ENCODE results near the gene PRKCE. TPM values are rescaled to one million over a fixed set of nuclear protein-coding genes. Genes with fewer than 3 reads are reported as not detected.

Gene PRKCE
- total and polyA plus RNA-seq, 2 of the 8 experiments (the other 6 are each of a cell fraction or from before 2014, with no cell fraction given): 0.54 to 2.1 TPM

DNA sequence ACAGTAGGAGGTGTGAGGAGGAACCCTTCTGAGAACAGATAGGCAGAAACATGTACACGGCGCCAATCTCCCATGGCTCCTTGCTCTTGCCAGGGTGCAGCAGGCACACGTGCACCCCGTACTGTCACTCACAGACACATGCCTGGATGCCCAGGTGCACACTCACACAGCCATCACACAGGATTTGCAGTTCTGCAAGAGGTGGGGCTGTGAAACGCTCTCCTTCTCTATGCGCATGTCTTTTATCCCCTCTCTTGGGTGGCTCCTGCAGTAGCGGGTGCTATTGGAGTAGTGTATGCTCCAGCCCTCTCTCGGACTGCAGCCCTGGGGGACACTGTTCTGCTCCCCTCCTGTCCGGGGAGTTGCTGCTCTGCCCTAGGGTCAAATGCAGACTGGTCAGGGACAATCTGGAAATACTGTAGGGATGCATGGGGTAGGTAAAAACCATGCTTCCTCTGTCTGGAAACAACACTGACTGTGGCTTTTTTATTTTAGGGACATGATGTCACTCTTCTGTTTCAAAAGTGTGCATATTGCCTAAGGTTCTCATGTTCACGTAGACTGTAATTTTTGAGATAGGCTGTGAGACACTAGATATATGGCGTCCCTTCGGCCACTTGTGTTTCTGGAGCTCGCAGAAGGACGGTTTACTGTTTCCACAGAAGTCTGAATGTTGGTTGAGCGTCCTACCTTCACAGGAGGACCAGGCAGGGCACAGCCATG lies 118.5 kb downstream of the PRKCE start (continued):
- TF ChIP-seq, protein P1, sequence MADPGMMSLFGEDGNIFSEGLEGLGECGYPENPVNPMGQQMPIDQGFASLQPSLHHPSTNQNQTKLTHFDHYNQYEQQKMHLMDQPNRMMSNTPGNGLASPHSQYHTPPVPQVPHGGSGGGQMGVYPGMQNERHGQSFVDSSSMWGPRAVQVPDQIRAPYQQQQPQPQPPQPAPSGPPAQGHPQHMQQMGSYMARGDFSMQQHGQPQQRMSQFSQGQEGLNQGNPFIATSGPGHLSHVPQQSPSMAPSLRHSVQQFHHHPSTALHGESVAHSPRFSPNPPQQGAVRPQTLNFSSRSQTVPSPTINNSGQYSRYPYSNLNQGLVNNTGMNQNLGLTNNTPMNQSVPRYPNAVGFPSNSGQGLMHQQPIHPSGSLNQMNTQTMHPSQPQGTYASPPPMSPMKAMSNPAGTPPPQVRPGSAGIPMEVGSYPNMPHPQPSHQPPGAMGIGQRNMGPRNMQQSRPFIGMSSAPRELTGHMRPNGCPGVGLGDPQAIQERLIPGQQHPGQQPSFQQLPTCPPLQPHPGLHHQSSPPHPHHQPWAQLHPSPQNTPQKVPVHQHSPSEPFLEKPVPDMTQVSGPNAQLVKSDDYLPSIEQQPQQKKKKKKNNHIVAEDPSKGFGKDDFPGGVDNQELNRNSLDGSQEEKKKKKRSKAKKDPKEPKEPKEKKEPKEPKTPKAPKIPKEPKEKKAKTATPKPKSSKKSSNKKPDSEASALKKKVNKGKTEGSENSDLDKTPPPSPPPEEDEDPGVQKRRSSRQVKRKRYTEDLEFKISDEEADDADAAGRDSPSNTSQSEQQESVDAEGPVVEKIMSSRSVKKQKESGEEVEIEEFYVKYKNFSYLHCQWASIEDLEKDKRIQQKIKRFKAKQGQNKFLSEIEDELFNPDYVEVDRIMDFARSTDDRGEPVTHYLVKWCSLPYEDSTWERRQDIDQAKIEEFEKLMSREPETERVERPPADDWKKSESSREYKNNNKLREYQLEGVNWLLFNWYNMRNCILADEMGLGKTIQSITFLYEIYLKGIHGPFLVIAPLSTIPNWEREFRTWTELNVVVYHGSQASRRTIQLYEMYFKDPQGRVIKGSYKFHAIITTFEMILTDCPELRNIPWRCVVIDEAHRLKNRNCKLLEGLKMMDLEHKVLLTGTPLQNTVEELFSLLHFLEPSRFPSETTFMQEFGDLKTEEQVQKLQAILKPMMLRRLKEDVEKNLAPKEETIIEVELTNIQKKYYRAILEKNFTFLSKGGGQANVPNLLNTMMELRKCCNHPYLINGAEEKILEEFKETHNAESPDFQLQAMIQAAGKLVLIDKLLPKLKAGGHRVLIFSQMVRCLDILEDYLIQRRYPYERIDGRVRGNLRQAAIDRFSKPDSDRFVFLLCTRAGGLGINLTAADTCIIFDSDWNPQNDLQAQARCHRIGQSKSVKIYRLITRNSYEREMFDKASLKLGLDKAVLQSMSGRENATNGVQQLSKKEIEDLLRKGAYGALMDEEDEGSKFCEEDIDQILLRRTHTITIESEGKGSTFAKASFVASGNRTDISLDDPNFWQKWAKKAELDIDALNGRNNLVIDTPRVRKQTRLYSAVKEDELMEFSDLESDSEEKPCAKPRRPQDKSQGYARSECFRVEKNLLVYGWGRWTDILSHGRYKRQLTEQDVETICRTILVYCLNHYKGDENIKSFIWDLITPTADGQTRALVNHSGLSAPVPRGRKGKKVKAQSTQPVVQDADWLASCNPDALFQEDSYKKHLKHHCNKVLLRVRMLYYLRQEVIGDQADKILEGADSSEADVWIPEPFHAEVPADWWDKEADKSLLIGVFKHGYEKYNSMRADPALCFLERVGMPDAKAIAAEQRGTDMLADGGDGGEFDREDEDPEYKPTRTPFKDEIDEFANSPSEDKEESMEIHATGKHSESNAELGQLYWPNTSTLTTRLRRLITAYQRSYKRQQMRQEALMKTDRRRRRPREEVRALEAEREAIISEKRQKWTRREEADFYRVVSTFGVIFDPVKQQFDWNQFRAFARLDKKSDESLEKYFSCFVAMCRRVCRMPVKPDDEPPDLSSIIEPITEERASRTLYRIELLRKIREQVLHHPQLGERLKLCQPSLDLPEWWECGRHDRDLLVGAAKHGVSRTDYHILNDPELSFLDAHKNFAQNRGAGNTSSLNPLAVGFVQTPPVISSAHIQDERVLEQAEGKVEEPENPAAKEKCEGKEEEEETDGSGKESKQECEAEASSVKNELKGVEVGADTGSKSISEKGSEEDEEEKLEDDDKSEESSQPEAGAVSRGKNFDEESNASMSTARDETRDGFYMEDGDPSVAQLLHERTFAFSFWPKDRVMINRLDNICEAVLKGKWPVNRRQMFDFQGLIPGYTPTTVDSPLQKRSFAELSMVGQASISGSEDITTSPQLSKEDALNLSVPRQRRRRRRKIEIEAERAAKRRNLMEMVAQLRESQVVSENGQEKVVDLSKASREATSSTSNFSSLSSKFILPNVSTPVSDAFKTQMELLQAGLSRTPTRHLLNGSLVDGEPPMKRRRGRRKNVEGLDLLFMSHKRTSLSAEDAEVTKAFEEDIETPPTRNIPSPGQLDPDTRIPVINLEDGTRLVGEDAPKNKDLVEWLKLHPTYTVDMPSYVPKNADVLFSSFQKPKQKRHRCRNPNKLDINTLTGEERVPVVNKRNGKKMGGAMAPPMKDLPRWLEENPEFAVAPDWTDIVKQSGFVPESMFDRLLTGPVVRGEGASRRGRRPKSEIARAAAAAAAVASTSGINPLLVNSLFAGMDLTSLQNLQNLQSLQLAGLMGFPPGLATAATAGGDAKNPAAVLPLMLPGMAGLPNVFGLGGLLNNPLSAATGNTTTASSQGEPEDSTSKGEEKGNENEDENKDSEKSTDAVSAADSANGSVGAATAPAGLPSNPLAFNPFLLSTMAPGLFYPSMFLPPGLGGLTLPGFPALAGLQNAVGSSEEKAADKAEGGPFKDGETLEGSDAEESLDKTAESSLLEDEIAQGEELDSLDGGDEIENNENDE (IDR thresholded peaks at IDR 0.05; ENCODE audit: insufficient replicate concordance, low read length): no peak
- TF ChIP-seq CBX8 (IDR thresholded peaks at IDR 0.05; ENCODE audit: borderline replicate concordance, low read depth, low read length): no peak
